K562 (cell line): ENCODE data around the gene MIEF2.

ENCODE experiments used
- KDM2B ChIP-seq: fragments of 250-450 bp; sonication (Bioruptor Pico); IDR thresholded peaks from 2 replicates; pipeline ENCODE4 v1.8.0; 2021; ENCODE audit warnings: mild to moderate bottlenecking, moderate library complexity
- SIX5 ChIP-seq, 2 experiments: IDR thresholded peaks; 2 replicates each; pipeline ENCODE4 v1.6.1; 2011; ENCODE audit warnings: low read length in 2 of 2, borderline replicate concordance in 1 of 2, low read depth in 1 of 2, mild to moderate bottlenecking in 1 of 2, moderate library complexity in 1 of 2; ENCODE audit not compliant: insufficient read depth in 1 of 2
- SREBF2 ChIP-seq: sonication (generic); formaldehyde crosslinking; IDR thresholded peaks from 2 replicates; pipeline ENCODE4 v1.4.0; 2020; ENCODE audit warnings: mild to moderate bottlenecking, missing genetic modification reagents
- TAF1 ChIP-seq: IDR thresholded peaks from 2 replicates; pipeline ENCODE4 v1.6.1; 2011; ENCODE audit warnings: mild to moderate bottlenecking, low read length, moderate library complexity; ENCODE audit not compliant: insufficient read depth, control insufficient read depth, severe bottlenecking; ENCODE audit errors: extremely low read depth
- ZNF146 ChIP-seq: IDR thresholded peaks from one replicate; pipeline ENCODE4 v1.6.1; 2018; ENCODE audit warnings: missing compliant biosample characterization; ENCODE audit not compliant: unreplicated experiment
- TF ChIP-seq, protein P1 (sequence below): IDR thresholded peaks from 3 replicates; pipeline ENCODE4 v1.6.1; 2011; ENCODE audit warnings: borderline replicate concordance, mild to moderate bottlenecking; ENCODE audit not compliant: insufficient read length, insufficient read depth
- TF ChIP-seq, protein P2 (sequence below), 2 experiments: fragments of 450-650 bp; conservative IDR thresholded peaks; 2 replicates each; pipeline ENCODE4 v1.6.1; 2017; ENCODE audit warnings: mild to moderate bottlenecking in 2 of 2, moderate library complexity in 2 of 2
- TF ChIP-seq, protein P3 (sequence below): fragments of 450-650 bp; IDR thresholded peaks from 2 replicates; pipeline ENCODE4 v1.6.1; 2016; ENCODE audit warnings: low read depth

DNA sequence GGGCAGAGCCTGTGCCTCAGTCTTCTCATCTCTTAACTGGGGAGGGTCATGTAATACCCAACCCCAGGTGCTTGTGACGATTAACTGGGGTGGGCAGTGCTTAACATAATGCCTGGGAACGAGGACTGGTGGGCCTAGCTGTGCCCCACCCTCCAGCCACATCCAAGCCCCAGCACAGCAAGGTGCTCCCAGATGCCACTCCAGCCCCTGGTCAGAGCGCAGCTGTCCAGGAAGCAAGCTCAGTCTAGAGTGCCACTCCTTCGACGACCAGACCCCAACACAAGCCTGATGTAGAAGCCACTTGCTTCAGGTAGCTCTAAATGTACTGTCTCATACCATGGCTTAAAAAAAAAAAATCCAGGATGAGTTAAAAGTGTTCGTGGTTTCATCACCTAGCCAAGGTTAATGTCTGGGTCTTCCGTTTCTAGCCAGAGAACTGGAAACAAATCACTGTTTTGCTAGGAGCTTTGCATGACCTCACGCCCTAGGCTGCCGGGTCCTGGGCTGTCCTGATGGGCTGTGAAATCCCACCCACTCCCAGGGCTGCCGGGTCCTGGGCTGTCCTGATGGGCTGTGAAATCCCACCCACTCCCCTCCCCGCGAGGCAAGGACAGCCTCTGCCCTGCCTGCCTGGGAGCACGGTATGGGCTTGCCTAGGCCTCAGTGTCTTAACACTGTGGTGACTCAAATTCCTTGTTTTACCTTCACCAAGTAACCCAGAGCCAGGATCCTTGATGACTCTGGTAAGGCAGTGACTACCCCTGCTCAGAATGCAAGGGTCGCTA, 7.7 kb downstream of the MIEF2 start:
- TF ChIP-seq, protein P1, sequence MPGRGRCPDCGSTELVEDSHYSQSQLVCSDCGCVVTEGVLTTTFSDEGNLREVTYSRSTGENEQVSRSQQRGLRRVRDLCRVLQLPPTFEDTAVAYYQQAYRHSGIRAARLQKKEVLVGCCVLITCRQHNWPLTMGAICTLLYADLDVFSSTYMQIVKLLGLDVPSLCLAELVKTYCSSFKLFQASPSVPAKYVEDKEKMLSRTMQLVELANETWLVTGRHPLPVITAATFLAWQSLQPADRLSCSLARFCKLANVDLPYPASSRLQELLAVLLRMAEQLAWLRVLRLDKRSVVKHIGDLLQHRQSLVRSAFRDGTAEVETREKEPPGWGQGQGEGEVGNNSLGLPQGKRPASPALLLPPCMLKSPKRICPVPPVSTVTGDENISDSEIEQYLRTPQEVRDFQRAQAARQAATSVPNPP, result no peak
- TF ChIP-seq TAF1 (no peak), SREBF2 (CRISPR knock-in tag) (no peak), SIX5 (IDR thresholded peaks at IDR 0.05; ENCODE audit: borderline replicate concordance in 1 of 2, insufficient read depth in 1 of 2, low read depth in 1 of 2, low read length in 2 of 2) (no peak), ZNF146 (CRISPR knock-in tag) (no peak), KDM2B (CRISPR knock-in tag) (no peak)
- TF ChIP-seq, protein P2, sequence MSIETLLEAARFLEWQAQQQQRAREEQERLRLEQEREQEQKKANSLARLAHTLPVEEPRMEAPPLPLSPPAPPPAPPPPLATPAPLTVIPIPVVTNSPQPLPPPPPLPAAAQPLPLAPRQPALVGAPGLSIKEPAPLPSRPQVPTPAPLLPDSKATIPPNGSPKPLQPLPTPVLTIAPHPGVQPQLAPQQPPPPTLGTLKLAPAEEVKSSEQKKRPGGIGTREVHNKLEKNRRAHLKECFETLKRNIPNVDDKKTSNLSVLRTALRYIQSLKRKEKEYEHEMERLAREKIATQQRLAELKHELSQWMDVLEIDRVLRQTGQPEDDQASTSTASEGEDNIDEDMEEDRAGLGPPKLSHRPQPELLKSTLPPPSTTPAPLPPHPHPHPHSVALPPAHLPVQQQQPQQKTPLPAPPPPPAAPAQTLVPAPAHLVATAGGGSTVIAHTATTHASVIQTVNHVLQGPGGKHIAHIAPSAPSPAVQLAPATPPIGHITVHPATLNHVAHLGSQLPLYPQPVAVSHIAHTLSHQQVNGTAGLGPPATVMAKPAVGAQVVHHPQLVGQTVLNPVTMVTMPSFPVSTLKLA (conservative IDR thresholded peaks at IDR 0.05), result no peak
- TF ChIP-seq, protein P3, sequence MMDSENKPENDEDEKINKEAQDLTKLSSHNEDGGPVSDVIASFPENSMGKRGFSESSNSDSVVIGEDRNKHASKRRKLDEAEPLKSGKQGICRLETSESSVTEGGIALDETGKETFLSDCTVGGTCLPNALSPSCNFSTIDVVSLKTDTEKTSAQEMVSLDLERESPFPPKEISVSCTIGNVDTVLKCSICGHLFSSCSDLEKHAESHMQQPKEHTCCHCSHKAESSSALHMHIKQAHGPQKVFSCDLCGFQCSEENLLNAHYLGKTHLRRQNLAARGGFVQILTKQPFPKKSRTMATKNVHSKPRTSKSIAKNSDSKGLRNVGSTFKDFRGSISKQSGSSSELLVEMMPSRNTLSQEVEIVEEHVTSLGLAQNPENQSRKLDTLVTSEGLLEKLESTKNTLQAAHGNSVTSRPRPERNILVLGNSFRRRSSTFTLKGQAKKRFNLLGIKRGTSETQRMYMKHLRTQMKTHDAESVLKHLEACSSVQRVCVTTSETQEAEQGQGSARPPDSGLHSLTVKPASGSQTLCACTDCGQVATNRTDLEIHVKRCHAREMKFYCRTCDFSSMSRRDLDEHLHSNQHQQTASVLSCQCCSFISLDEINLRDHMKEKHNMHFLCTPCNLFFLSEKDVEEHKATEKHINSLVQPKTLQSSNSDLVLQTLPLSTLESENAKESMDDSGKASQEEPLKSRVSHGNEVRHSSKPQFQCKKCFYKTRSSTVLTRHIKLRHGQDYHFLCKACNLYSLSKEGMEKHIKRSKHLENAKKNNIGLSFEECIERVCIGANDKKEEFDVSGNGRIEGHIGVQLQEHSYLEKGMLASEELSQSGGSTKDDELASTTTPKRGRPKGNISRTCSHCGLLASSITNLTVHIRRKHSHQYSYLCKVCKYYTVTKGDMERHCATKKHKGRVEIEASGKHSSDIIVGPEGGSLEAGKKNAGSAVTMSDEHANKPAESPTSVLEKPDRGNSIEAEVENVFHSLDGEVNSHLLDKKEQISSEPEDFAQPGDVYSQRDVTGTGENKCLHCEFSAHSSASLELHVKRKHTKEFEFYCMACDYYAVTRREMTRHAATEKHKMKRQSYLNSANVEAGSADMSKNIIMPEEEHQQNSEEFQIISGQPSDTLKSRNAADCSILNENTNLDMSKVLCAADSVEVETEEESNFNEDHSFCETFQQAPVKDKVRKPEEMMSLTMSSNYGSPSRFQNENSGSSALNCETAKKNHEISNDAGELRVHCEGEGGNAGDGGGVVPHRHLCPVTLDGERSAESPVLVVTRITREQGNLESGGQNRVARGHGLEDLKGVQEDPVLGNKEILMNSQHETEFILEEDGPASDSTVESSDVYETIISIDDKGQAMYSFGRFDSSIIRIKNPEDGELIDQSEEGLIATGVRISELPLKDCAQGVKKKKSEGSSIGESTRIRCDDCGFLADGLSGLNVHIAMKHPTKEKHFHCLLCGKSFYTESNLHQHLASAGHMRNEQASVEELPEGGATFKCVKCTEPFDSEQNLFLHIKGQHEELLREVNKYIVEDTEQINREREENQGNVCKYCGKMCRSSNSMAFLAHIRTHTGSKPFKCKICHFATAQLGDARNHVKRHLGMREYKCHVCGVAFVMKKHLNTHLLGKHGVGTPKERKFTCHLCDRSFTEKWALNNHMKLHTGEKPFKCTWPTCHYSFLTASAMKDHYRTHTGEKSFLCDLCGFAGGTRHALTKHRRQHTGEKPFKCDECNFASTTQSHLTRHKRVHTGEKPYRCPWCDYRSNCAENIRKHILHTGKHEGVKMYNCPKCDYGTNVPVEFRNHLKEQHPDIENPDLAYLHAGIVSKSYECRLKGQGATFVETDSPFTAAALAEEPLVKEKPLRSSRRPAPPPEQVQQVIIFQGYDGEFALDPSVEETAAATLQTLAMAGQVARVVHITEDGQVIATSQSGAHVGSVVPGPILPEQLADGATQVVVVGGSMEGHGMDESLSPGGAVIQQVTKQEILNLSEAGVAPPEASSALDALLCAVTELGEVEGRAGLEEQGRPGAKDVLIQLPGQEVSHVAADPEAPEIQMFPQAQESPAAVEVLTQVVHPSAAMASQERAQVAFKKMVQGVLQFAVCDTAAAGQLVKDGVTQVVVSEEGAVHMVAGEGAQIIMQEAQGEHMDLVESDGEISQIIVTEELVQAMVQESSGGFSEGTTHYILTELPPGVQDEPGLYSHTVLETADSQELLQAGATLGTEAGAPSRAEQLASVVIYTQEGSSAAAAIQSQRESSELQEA, result no peak
